RPMI7951 (cell line): ENCODE measurements around the gene CROCC2. TPM values are rescaled to one million over a fixed set of nuclear protein-coding genes. Genes with fewer than 3 reads are reported as not detected.

Source experiments
- DNase-seq: peaks from one replicate; pipeline ENCODE4 v3.0.0-alpha.2; 2012; ENCODE audit warnings: low read depth
- total RNA-seq: library from RNA; depleted of rRNA; stranded (reverse); fragments of >200 nt; shearing (Covaris generic); gene quantifications from 2 replicates; pipeline ENCODE4 v1.2.3, GENCODE V29; 2014

Gene CROCC2
- total RNA-seq, 1 experiment from 2014 or later, result 0.12 TPM

DNA sequence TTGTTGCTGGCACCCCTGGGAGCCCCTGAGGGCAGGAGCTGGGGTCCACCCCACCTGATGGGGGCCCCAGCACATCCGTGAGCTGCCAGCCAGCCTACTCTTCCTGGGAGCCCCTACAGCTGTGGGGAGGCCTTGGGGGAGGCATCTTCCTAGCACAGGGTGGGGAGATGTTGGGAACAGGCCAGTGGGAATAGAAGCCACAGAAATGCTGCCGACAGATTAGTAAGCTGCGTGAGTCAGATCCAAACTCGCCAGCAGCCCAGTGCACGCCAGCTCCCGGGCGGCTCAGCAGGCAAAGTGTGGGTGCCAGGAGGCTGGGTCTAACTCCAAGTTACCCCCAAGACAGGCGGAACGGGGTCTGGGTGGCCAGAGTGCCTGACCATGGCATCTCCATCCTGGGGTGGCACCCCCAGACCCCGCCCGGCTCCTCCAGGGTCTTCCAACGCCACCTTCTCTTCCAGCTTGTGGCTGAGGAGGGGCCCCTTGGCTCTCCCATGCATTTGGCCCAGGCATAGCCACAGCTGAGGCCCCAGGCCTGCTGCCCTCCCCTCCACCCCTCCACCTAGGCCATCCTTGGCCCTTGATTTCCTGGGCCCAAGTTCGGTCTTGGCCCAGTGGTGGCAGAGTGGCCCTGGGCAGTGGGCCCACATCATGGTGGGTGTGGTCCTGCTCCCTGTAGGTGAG is 15.3 kb downstream of the CROCC2 start:
- peak; percentile 98 for DNase-seq

DNA sequence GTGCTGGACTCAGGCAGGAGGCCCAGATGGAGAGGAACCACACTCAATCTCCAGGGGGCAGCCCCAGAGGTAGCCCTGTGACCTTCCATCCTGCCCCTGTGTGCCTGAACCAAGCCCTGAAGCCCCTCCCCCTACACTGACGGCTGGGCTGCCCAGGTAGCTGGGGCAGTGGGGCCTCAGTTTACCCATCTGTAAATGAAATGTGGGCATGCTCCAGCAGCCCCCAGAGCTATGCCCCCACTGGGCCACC is 15.8 kb downstream of the CROCC2 start:
- DNase-seq, result no peak

DNA sequence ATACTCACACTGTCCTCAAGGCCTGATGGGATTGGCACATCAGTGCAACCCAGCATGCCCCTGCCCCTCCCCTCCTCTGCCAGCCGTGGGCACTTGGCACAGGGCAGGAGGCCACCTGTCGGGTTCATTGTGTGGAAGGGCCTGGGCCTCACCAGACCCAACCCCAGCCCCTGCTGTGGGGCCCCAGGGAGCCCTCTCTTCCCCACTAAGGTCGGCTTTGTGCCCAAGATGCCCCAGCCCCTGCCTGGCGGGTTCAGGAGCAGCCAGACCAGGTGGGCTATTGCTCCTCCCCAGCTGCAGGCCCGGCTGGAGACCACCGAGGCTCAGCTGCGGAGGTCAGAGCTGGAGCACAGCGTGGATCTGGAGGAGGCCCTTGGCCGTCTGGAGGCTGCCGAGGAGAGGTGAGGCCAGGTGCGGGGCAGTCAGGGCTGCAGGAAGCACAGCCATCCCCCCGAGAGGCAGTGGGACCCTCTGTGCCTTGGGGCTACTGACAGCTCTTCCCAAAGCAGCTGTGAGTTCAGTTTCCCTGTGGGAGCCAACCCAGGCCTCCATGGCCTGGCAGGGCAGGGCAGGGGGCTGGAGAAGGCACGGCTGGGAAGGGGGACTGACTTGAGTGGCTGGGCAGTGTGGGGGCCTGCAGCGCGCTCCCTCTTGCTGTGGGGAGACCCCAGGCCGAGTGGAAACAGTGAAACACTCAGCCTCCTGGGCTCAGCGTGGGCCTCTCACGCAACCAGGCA is 16.3 kb downstream of the CROCC2 start:
- no peak for DNase-seq

DNA sequence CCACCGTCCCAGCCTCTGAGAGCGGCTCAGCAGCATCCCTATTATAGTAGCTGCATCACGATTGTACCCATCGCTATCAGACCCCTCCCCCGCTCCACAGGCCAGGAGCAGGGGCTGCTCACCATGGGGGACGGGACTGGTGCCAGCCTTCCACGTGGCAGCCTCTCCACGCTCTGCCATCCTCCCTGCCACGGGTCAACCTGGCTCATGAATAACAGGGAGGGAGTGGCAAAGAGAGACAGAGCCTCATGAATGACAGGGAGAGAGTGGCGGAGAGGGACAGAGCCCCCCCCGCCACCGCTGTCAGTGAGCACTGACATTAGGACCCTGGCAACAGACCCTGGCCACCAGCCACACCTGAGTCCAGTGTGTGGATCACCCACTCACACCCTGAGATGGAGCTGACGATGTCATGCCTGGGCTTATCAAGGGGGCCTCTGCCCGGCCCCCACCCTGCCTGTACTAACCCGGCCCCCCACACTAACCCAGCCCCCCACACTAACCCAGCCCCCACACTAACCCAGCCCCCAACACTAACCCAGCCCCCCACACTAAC is 16.9 kb downstream of the CROCC2 start:
- no peak for DNase-seq

DNA sequence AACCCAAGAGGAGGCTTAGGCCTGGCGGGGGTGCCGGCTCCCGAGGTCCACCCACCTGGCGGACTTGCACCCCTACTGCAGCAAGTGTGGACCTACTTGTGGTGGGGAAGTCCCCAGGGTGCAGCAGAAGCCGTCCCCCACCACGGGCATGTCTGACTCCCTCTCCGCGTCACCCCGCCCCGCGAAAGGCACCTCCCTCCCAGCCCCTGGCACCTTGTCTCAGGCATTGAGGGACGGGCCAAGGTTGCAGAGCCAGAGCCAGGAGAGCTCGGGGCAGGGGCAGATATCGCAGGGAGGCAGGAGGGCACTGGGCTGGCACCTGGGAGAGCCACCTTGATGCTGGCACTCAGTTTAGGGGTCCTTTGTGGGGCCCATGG is 19.0 kb downstream of the CROCC2 start:
- DNase-seq, result no peak

DNA sequence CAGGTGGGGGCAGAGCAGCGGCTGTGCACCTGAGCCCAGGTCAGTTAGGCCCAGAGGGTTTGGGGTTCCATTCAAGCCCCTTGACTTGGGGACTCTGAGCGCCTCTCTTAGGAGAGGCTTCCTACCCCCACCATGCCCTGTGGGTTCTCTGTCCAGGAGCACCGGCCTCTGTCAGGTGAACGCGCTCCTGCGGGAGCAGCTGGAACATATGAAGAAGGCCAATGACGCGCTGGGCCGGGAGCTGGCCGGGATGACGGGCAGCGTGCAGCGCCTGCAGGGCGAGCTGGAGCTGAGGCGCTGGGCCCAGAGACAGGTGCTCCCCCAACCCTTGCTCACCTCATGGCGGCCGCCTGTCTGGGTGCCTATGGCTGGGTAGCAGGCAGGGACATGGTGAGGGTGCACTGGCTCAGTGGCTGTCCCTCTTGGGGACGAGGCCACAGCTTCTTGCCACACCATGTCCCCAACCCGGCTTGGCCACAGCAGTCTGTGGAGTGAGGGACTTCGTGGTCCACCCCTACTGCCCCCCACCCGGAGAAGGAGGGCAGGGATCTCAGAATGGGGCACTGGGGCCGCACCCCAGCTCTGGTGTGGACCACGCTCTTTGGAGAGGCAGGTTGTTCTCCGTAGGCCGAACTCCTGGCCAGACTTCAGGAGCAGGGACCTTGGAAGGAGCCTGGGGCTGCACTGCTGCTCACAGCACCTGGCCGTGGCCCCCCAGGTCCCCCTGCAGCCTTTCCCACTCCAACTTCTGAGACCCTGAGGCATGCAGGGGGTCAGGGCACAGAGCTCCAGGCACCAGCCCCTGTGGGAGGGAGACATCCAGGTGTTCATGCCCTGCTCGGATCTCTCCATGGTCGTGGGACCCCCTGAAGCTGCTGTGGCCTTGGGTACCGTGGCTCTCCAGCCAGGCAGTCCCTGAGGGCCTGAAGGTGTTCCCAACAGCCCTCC is 19.7 kb downstream of the CROCC2 start:
- DNase-seq, result no peak

DNA sequence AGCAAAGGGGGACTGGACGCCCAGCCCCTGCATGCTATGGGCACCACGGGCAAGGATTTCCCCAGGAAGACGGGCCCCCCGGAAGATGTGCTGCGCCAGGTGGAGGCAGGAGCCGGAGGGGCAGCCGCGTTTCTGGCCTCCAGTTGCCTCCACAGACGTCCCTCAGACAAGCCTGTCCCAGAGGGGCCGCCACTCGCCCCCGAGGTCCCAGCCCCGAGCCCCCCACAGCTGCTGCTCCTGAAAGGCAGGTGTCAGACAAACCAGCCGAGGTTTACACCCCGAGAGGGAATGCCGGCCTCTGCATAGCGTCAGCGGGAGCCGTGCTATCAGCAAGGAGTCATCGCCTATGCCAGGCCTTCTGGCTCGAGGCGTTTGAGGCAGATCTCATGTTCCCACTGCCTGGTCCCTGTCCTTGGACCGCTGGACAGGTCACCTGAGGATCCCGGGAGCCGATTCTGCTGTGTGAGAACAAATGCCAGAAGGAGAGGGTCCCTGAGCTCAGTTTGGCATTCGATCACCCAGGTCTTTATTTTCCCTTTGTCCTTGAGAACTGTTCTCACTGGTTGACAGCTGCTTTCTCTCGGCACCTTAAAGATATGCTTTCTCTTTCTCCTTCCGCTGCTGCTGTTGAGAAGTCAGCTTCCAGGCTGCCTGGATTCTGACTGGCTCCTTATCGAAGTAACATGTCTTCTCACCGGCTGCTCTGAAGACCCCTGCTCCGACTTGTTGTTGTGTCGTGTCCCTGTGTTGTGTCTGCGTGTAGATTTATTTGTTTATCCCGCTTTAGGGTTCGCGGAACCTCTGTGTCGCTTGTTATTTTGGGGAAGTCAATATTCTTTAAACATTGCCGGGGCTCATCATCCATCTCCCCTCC is 20.6 kb downstream of the CROCC2 start:
- peak; percentile 68 for DNase-seq

DNA sequence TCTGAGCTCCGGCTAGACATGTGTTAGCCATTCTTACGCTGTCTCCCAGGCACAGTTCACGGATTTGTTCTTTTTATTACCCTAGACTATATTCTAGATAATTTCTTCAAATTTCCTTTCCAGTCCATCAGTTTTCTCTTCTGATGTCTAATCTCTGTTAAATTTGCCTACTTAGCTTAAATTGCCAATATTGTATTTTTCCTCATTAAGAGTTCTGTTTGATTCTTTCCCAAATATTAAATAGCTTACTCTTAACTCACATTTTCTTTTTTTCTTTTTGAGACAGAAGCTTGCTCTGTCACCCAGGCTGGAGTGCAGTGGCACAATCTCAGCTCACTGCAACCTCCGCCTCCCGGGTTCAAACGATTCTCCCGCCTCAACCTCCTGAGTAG is 21.2 kb downstream of the CROCC2 start:
- no peak for DNase-seq

DNA sequence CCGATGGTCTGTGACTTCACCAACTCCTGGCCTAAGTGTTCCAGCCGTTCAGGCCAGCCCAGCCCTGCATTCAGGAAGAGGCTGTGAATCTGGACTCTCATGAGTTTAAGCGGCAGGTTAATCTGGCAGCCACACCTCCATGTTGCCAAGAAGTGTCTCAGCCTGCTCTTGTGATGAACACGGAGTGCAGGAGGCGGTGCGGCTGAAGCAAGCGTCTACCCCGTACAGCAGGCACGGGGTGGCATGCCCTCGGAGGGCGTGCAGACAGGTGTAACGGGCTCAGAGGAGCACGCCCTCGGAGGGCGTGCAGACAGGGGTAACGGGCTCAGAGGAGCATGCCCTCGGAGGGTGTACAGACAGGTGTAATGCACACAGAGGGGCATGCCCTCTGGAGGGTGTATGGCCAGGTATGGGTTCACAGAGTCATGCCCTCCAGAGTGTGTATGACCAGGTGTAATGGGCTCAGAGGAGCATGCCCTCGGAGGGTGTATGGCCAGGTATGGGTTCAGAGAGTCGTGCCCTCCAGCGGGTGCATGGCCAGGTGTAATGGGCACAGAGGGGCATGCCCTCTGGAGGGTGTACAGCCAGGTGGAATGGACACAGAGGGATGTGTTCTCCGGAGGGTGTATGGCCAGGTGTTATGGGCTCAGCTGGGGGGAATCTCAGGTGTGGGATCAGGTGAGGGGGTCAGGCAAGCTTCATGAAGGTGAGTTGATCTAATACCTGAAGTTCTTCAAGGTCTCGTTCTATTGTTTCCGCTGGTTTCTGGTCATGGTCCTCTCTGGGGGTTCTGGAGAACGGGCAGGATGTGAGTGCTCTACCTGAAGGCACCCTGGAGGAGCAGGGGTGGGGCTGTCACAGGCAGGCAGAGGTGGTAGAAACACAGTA is 22.6 kb downstream of the CROCC2 start:
- DNase-seq, result no peak

DNA sequence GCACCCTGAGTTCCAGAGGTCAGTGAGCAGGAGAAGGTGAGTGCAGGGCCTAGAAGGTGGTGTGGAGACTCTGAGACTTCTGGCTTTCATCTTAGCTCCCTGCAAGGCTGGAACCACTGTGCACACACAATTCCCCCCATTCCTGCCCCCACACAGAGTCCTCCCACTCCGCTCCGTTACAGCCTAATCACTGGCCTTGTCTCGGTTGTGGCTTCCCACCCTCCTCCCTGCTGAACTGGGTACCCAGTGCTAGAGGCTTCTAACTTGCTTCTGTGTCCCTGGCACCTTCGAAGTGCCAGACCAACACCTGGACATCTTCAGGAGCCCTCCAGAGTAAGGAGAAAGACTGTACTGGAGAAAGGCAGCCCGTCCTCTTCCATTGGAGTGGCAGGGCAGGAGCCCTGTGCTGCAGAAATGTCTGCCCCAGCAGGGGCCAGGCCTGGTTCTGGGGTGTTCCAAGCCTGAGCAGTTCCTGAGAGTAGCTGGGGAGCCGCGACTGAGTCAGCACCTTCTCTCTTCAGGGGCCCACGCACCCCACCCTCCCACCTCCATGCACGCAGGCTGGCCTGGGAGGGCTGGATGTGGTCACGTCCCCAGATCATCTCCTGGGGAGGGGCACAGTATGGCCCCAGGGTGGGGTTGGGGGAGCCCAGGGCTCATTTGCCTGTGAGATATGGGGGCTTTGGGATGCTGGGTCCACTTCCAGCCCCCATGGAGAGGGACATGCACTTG is 23.4 kb downstream of the CROCC2 start:
- no peak for DNase-seq

DNA sequence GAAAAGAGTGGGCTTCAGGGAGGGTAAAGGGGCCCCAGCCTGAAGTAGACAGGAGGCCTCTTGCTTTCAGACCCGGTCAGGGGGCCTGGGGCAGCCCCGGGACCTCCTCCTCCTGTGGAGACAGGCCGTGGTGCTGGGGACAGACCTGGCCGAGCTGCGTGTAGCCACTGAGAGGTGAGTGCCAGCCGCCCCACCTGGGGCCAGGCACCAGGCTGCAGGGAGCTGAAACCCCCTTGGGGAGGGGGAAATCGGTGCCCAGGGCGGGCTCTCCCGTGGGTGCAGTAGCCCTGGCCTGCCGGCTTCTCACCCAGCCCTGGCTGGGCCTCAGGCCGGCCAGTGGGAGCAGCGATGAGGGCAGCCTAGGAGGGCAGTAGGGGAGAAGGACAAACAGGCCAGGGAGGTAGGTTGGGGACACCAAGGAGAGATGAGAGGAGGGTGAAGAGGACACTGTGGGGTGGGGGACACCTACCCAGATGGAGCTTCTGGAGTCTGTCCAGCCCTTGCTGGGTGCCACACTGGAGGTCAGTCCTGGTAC is 24.0 kb downstream of the CROCC2 start:
- DNase-seq, result no peak

DNA sequence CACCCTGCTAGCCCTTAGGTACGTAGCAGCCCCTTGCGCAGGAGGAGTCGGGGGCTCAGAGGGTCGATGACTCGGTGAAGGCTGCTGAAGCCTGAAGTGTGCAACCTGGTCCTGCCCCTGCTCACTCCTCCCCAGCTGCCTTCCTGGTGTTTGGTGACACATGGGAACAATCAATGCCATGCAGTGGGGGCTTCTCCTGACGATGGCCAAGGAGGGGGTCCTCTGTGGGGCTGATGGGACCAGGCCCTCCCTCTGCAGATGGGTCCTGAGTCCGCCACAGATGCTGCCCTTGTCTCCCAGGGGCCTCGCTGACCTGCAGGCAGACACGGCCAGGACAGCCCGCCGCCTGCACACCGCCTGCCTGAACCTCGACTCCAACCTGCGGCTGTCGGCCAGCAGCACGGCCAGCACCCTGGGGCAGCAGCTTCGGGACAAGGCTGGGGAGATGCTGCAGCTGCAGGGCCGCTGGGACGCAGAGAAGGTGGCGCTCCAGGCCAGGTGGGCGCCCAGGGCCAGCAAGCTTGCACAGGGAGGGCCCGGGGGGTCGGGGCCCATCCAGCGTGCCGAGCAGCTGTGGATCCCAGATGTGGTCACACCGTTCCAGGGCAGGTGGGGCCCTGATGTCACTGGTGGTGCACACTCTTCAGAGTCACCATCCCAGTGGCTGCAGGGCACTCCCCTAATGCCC is 24.6 kb downstream of the CROCC2 start:
- DNase-seq, result no peak

DNA sequence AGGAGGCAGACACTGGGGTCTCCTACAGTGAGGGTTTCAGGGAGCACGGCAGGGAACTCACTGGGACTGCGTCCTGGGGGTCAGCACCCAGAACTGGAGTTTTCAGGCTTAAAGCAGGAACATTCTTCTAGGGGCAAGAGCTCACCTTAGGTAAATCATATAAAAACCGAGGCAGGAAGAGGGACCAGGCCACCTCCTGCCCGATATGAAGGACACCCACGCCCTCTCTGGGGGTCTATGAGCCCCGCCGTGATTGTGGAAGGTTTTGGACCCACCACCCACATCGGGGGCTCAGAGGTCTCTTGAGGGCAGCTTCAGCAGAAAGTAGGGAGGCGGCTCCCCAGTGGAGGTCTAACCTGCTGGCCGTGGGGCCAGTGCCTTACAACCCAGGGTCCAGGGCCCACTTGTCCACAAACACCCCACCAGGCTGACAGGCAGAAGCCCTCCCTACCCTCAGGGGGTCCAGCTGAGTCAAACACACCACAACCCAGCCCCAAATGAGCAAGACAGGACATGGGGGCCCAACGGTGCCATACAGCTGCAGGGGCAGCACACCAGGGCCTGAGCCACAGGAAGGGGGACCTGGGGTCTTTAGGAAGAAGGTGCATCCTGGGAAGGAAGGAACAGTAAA is 25.3 kb downstream of the CROCC2 start:
- DNase-seq, result no peak

DNA sequence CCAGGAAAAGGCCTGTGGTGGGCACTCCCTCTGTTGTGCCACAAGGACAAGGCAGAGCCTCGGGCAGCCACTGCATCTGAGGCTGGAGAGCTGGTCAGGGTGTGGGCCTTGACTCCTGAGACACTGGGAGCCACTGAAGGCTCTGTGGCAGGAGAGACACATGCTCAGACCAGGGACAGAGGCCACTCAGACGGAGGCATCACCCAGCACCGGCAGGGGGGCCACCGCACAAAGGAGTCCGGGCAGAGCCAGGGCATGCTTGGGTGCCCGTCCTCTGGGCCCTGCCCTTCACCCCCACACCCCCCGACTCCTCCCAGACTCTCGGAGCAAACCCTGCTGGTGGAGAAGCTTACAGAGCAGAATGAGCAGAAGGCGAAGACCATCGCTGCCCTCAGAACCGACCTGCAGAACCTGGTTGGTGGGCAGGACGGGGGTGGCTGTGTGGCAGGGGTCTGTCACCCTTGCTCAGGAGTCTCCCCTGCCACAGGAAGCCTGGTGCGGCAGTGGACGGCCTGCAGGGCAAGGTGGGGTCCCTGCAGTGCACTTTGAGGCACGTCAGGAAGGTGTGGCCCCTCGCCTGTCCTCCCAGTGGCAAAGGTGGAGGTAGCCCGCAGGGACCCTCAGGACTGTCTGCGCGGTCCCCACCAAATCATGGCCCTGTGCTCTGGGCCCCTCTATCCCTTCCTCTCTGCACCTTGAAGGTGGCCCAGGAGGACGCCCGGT is 26.0 kb downstream of the CROCC2 start:
- no peak for DNase-seq

DNA sequence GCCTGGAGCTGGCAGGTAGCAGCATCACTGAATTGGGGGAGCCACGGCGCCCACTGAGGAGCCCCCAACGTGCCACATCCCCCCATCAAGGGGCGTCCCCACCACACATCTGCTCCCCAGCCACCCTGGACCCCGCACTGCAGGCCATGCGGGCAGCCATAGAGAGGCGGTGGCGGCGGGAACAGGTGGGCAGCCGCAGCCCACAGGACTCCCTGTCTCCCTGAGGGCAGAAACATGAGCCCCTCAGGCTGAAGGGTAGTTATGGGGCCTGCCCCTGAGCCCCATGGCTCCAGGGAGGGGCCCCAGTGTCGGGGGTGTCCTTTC is 26.6 kb downstream of the CROCC2 start:
- DNase-seq, result no peak

DNA sequence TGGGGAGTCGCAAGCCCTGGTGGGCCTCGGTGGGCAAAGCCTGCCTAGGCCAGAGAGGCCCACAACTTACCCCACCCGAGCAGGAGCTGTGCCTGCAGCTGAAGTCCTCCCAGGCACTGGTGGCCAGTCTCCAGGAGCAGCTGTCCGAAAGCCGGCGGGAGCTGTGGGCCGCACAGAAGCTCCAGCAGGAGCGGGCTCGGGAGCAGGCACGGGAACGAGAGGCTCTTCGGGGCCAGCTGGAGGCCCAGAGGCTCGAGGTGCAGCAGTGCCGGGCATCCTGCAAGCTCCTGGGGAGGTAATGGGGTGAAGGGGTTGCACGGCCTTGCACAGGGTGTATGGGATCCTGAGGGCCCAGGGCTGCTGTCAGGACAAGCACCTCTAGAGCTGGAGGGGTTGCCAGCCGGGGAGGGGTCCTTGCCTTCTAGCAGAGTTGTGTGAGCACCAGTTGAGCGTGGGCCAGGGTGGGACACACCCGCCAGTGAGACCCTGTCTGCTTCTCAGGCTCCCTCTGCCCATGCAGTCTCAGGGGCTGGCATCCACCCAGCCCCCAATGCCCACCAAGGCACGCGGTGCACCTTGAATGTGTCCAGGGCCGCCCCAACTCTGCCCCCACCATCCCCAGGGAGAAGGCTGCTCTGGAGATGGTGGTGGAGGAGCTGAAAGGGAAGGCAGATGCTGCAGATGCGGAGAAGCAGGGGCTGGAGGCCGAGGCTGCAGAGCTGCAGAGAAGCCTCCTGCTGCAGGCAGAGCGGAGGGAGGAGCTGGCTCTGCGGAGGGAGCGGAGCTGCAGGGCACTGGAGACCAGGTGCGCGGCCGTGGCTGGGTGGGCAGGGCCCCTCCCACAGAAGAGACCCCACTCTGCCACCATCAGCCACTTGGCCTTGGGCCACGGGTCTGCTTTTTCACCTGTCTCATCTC is 27.2 kb downstream of the CROCC2 start:
- DNase-seq, result no peak
